Activated CD8-positive, alpha-beta T cell treated with anti-CD3 and anti-CD28 coated beads for 36 hours (primary cell): Measurements from ENCODE around the gene FPR2. TPM values are rescaled to one million over a fixed set of nuclear protein-coding genes. Genes with fewer than 3 reads are reported as not detected.

Experiments used
- ATAC-seq: fragments of 200-7000 bp; cut with Tn5 transposase; one replicate; pipeline ENCODE4 v1.10.0; 2021; ENCODE audit warnings: mild to moderate bottlenecking, moderate library complexity
- CTCF ChIA-PET: fragments of 350-600 bp; sonication (Branson Sonifier 250); formaldehyde crosslinking; loops from one replicate; lab custom pipeline; 2021; ENCODE audit warnings: antibody characterized with exemption; lab: Charles Lee
- POLR2A ChIA-PET: fragments of 350-600 bp; sonication (Branson Sonifier 250); formaldehyde crosslinking; loops from one replicate; lab custom pipeline; 2021; ENCODE audit warnings: antibody characterized with exemption; lab: Charles Lee
- DNase-seq: peaks from one replicate; pipeline ENCODE4 v3.0.0-alpha.2; 2020
- H3K27ac Mint-ChIP-seq: one replicate; pipeline ENCODE4 v1.8.0; 2021; ENCODE audit warnings: mild to moderate bottlenecking, mixed read lengths
- H3K27me3 Mint-ChIP-seq: one replicate; pipeline ENCODE4 v1.8.0; 2021; ENCODE audit warnings: mixed read lengths
- H3K36me3 Mint-ChIP-seq: one replicate; pipeline ENCODE4 v1.8.0; 2021; ENCODE audit warnings: low read depth, mixed read lengths
- H3K4me1 Mint-ChIP-seq: one replicate; pipeline ENCODE4 v1.8.0; 2021; ENCODE audit warnings: low read depth, mixed read lengths
- H3K4me3 Mint-ChIP-seq: one replicate; pipeline ENCODE4 v1.8.0; 2021; ENCODE audit warnings: mild to moderate bottlenecking, moderate library complexity, mixed read lengths
- H3K9me3 Mint-ChIP-seq: one replicate; pipeline ENCODE4 v1.8.0; 2021; ENCODE audit warnings: mixed read lengths
- intact Hi-C: fragments of 100-400 bp; cut with micrococcal nuclease; formaldehyde crosslinking; loops from one replicate; pipeline ENCODE4 v1.10.0; 2022
- total RNA-seq, 2 experiments: library from RNA; stranded (reverse); gene quantifications; one replicate each; pipeline ENCODE4 v1.2.3, GENCODE V29; 2021
- TF ChIP-seq, protein P1 (sequence below): fragments of 200-600 bp; IDR thresholded peaks from one replicate; pipeline ENCODE4 v1.8.0; 2022; ENCODE audit warnings: antibody characterized with exemption, mild to moderate bottlenecking

The FPR2 gene
- total RNA-seq, 2 experiments from 2014 or later, result not detected

- Mint-ChIP-seq H3K27me3 (peaks cover 6% of the 10 kb centered on the region), H3K36me3 (no peaks in the 10 kb centered on the region), H3K9me3 (peaks cover 3% of the 10 kb centered on the region), H3K27ac (no peak overlapping the region), H3K4me1 (no peaks in the 10 kb centered on the region), H3K4me3 (no peak overlapping the region)
- intact Hi-C loops, result no loop called here
- TF ChIP-seq, protein P1, sequence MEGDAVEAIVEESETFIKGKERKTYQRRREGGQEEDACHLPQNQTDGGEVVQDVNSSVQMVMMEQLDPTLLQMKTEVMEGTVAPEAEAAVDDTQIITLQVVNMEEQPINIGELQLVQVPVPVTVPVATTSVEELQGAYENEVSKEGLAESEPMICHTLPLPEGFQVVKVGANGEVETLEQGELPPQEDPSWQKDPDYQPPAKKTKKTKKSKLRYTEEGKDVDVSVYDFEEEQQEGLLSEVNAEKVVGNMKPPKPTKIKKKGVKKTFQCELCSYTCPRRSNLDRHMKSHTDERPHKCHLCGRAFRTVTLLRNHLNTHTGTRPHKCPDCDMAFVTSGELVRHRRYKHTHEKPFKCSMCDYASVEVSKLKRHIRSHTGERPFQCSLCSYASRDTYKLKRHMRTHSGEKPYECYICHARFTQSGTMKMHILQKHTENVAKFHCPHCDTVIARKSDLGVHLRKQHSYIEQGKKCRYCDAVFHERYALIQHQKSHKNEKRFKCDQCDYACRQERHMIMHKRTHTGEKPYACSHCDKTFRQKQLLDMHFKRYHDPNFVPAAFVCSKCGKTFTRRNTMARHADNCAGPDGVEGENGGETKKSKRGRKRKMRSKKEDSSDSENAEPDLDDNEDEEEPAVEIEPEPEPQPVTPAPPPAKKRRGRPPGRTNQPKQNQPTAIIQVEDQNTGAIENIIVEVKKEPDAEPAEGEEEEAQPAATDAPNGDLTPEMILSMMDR, result no peak
- ChIA-PET CTCF (interaction anchor here (1.5 kb wide), 1 partner anchor 9 kb away, joined by 5 read pairs; no protein-coding TSS in a partner anchor), POLR2A (no interaction called here)
- ATAC-seq (no peak), DNase-seq (no peak)
Observed at GRCh38 chr19:51786646-51787494, 25.9 kb downstream of the FPR2 start.

- Mint-ChIP-seq H3K4me1 (no peaks in the 10 kb centered on the region), H3K27me3 (peaks cover 1% of the 10 kb centered on the region), H3K27ac (no peak overlapping the region), H3K36me3 (no peaks in the 10 kb centered on the region), H3K9me3 (peaks cover 3% of the 10 kb centered on the region), H3K4me3 (no peak overlapping the region)
- ChIA-PET POLR2A (no interaction called here), CTCF (no interaction called here)
- TF ChIP-seq, protein P1, result no peak
- ATAC-seq (no peak), DNase-seq (no peak)
- intact Hi-C loops, result no loop called here
Observed at GRCh38 chr19:51788029-51788428, 27.0 kb downstream of the FPR2 start.

DNA sequence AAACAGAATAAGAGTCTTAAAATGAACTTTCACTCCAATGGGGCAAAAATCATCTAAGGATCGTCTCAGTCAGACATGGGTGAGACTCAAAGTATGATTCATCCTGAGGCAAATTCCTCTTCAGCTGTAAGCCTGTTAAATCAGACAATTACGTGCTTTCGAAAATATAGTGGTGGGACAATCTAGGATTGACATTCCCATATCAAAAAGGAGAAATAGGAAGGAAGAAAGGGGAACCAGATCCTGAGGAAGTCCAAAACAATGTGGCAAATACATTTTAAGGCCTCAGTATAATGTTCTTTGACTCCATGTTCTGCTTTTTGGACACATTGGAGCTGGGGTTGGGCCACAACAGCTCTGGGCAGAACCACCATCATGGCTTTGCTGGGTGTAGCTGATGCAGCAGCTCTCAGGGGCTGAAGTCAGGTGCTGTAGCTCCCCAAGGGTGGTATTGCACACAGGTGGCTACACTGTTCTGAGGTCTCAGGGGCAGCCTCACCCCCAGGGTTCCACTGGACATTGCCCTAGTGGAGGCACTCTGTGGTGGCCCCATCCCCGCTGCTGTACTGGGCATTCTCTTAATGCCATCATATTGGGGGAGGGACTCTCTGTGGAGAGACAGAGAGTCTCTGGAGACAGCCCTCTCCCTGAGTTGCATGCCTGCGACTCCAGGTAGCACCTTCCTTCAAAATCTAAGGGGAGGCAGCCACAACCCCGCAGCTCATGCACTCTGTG, 28.2 kb downstream of the FPR2 start:
- no peak for DNase-seq
- Mint-ChIP-seq H3K27me3 (peaks cover 1% of the 10 kb centered on the region), H3K9me3 (peaks cover 3% of the 10 kb centered on the region), H3K4me3 (no peak overlapping the region), H3K27ac (no peak overlapping the region), H3K4me1 (no peaks in the 10 kb centered on the region), H3K36me3 (no peaks in the 10 kb centered on the region)
- intact Hi-C loops, result no loop called here
- POLR2A ChIA-PET, result no interaction called here
- no peak for ATAC-seq
- CTCF ChIA-PET, result no interaction called here
- TF ChIP-seq, protein P1, result no peak

DNA sequence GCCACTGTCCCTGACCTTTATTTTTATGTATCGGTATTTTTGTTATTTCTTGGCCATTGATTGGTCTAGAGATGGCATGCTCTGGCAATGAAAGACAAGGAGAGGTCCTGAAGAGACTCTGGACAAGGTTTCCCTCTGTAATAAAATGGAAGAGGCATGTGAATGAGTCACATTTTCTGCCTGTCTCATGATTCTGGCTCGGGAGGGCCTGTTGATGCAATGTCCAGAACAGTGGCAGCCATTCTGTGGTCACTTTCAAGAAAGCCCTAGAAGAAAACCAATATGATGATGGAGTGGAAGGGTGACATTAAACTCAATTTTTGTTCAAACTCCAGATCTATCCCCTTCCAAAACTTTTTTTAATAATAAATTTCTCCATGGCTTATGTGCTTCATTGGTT, 32.0 kb downstream of the FPR2 start:
- intact Hi-C loops, result no loop called here
- Mint-ChIP-seq H3K36me3 (no peaks in the 10 kb centered on the region), H3K27ac (no peak overlapping the region), H3K4me3 (no peak overlapping the region), H3K27me3 (peaks cover 8% of the 10 kb centered on the region), H3K4me1 (no peaks in the 10 kb centered on the region), H3K9me3 (no peaks in the 10 kb centered on the region)
- ChIA-PET CTCF (no interaction called here), POLR2A (no interaction called here)
- DNase-seq (no peak), ATAC-seq (no peak)
- TF ChIP-seq, protein P1, result no peak

DNA sequence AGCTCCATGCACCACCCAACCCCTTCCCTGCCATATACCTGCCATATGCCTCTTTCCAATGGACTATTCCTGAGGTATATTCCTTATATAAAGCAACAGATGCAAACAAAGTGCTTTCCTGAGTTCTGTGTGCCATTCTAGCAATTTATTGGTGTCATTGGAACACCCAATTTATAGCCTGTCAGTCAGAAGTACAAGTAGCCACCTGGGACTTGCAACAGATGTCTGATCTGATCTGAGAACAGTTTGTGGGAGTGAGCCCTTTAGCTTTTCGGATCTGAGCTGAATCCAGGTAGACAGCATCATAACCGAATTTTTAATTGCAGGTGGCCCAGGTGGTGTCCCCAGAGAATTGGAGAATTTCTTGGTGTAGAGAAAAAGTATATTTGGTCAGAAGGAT, 33.0 kb downstream of the FPR2 start:
- TF ChIP-seq, protein P1, result no peak
- DNase-seq (no peak), ATAC-seq (no peak)
- H3K27ac Mint-ChIP-seq, result no peak overlapping the region
- no peaks in the 10 kb centered on the region for H3K36me3 Mint-ChIP-seq
- H3K9me3 Mint-ChIP-seq, result no peaks in the 10 kb centered on the region
- intact Hi-C loops, result no loop called here
- CTCF ChIA-PET, result no interaction called here
- H3K4me3 Mint-ChIP-seq, result no peak overlapping the region
- POLR2A ChIA-PET, result no interaction called here
- H3K4me1 Mint-ChIP-seq, result no peaks in the 10 kb centered on the region
- peaks cover 9% of the 10 kb centered on the region for H3K27me3 Mint-ChIP-seq
